Liver (tissue), 9 donors: ENCODE results near the gene HSF4. TPM values are rescaled to one million over a fixed set of nuclear protein-coding genes. Genes with fewer than 3 reads are reported as not detected.

Experiments used
- DNase-seq: peaks from one replicate; pipeline ENCODE4 v3.0.0-alpha.2; 2017; ENCODE audit warnings: low spot score
- H3K27ac ChIP-seq, 2 donors: one replicate each; pipeline ENCODE4 v1.7.0; 2013; ENCODE audit warnings: inconsistent platforms in 2 of 2, low read length in 2 of 2, control low read depth in 1 of 2, low read depth in 1 of 2, mild to moderate bottlenecking in 1 of 2
- H3K27me3 ChIP-seq, 4 donors: one replicate each; pipeline versions ENCODE4 v1.6.1 to v1.7.0; 2013; ENCODE audit warnings: low read length in 3 of 4, inconsistent platforms in 1 of 4, mild to moderate bottlenecking in 1 of 4, moderate library complexity in 1 of 4; ENCODE audit not compliant: control insufficient read depth in 4 of 4, insufficient read depth in 4 of 4
- H3K36me3 ChIP-seq, 4 donors: one replicate each; pipeline versions ENCODE4 v1.6.1 to v1.7.0; 2013; ENCODE audit warnings: low read length in 3 of 4, mild to moderate bottlenecking in 3 of 4, low read depth in 1 of 4, moderate library complexity in 1 of 4; ENCODE audit not compliant: control insufficient read depth in 4 of 4, insufficient read depth in 3 of 4
- H3K4me1 ChIP-seq, 4 donors: one replicate each; pipeline versions ENCODE4 v1.6.1 to v1.7.0; 2013; ENCODE audit warnings: low read length in 3 of 4, mild to moderate bottlenecking in 3 of 4, moderate library complexity in 1 of 4; ENCODE audit not compliant: control insufficient read depth in 4 of 4, insufficient read depth in 4 of 4
- H3K4me3 ChIP-seq, 3 donors: one replicate each; pipeline versions ENCODE4 v1.6.1 to v1.7.0; 2013; ENCODE audit warnings: low read length in 3 of 3, control low read depth in 1 of 3, low read depth in 1 of 3, mild to moderate bottlenecking in 1 of 3
- H3K9ac ChIP-seq, 2 donors: one replicate each; pipeline ENCODE4 v1.7.0; 2013; ENCODE audit warnings: low read length in 2 of 2, mild to moderate bottlenecking in 2 of 2, moderate library complexity in 2 of 2, control low read depth in 1 of 2, low read depth in 1 of 2
- H3K9me3 ChIP-seq, 4 donors: one replicate each; pipeline versions ENCODE4 v1.6.1 to v1.7.0; 2013; ENCODE audit warnings: low read length in 3 of 4; ENCODE audit not compliant: control insufficient read depth in 4 of 4
- ATF3 ChIP-seq: IDR thresholded peaks from 2 replicates; pipeline ENCODE4 v1.6.1; 2016; ENCODE audit warnings: antibody characterized with exemption
- CTCF ChIP-seq: fragments of 150-350 bp; IDR thresholded peaks from 2 replicates; pipeline ENCODE4 v1.5.1; 2017; ENCODE audit warnings: improper control_type of control experiment, low read depth, low read length; ENCODE audit not compliant: missing input control
- FOXA1 ChIP-seq: IDR thresholded peaks from 2 replicates; pipeline ENCODE4 v1.6.1; 2016; ENCODE audit warnings: antibody characterized with exemption
- FOXA2 ChIP-seq: IDR thresholded peaks from 2 replicates; pipeline ENCODE4 v1.6.1; 2016; ENCODE audit warnings: antibody characterized with exemption
- GABPA ChIP-seq, 2 donors: IDR thresholded peaks in 1 of 2; conservative IDR thresholded peaks in 1 of 2; 2 replicates each; pipeline ENCODE4 v1.6.1; 2016; ENCODE audit warnings: antibody characterized with exemption in 2 of 2, mild to moderate bottlenecking in 1 of 2, moderate library complexity in 1 of 2
- HNF4G ChIP-seq: IDR thresholded peaks from 2 replicates; pipeline ENCODE4 v1.6.1; 2016; ENCODE audit warnings: antibody characterized with exemption
- JUND ChIP-seq, 2 donors: IDR thresholded peaks; 2 replicates each; pipeline ENCODE4 v1.6.1; 2016; ENCODE audit warnings: antibody characterized with exemption in 2 of 2
- MAX ChIP-seq: IDR thresholded peaks from 2 replicates; pipeline ENCODE4 v1.6.1; 2016; ENCODE audit warnings: antibody characterized with exemption
- NR2F2 ChIP-seq: IDR thresholded peaks from 2 replicates; pipeline ENCODE4 v1.6.1; 2016; ENCODE audit warnings: antibody characterized with exemption
- RAD21 ChIP-seq, 2 donors: IDR thresholded peaks; 2 replicates each; pipeline ENCODE4 v1.6.1; 2016; ENCODE audit warnings: antibody characterized with exemption in 2 of 2, mild to moderate bottlenecking in 2 of 2
- RXRA ChIP-seq, 2 donors: IDR thresholded peaks; 2 replicates each; pipeline ENCODE4 v1.6.1; 2017 to 2018; ENCODE audit warnings: antibody characterized with exemption in 2 of 2, mild to moderate bottlenecking in 1 of 2
- SP1 ChIP-seq: IDR thresholded peaks from 2 replicates; pipeline ENCODE4 v1.6.1; 2018; ENCODE audit warnings: antibody characterized with exemption, mild to moderate bottlenecking
- TAF1 ChIP-seq: conservative IDR thresholded peaks from 2 replicates; pipeline ENCODE4 v1.6.1; 2016; ENCODE audit warnings: antibody characterized with exemption, mild to moderate bottlenecking
- ZBTB33 ChIP-seq: IDR thresholded peaks from 2 replicates; pipeline ENCODE4 v1.6.1; 2016; ENCODE audit warnings: antibody characterized with exemption
- whole genome bisulfite sequencing: extraction: QIAGEN DNeasy Blood & Tissue Kit; methylation state at CpG from one replicate; pipeline ENCODE4 v1.1.7; 2013; 5-methylcytosine and 5-hydroxymethylcytosine counted together
- polyA plus RNA-seq, 2 donors: library from polyadenylated mRNA; stranded (reverse) in 1 of 2; unstranded in 1 of 2; fragments of 200-250 nt in 1 of 2; fragments of >200 nt in 1 of 2; fragmentation: Nextera tagmentation in 1 of 2; extraction: Ambion mirVana in 1 of 2; gene quantifications; one replicate each; pipeline versions ENCODE4 v1.2.1 to v1.2.3, GENCODE V29; 2013 to 2015
- total RNA-seq, 2 donors: library from RNA; depleted of rRNA; stranded (reverse); fragments of >200 nt; gene quantifications; one replicate each; pipeline ENCODE4 v1.2.3, GENCODE V29; 2014
- donor health status: healthy.
- donor health status: healthy.
- donor health status: healthy.
- donor health status: healthy.
- donor health status: healthy.

Gene HSF4
- total and polyA plus RNA-seq, 4 donors = 0.42 to 5.1 (median 4.3) TPM

- Histone ChIP-seq H3K27me3 (no peaks in the 10 kb centered on the region), H3K4me1 (peaks cover 8 to 38% (median 26%) of the 10 kb centered on the region in 4 donors), H3K4me3 (no peak overlapping the region), H3K27ac (no peak overlapping the region), H3K36me3 (peaks cover 11 to 42% (median 27%) of the 10 kb centered on the region in 4 donors), H3K9me3 (no peaks in the 10 kb centered on the region), H3K9ac (no peak overlapping the region)
- WGBS = 85% methylated on average over 6 of the region's 6 CpGs
- TF ChIP-seq TAF1 = no peak
- DNase-seq = peak; percentile 84
These were observed 29.7 kb downstream of the HSF4 start for GRCh38 chr16:67194260-67194659.

GRCh38 chr16:67195676-67196075 lies 31.1 kb downstream of the HSF4 start:
- TF ChIP-seq RAD21 (IDR thresholded peaks at IDR 0.05) (no peak), SP1 (no peak), ATF3 (no peak), CTCF (no peak), GABPA (IDR thresholded peaks at IDR 0.05 in 1 of 2, conservative IDR thresholded peaks at IDR 0.05 in 1 of 2) (no peak), FOXA2 (no peak)
- 85% methylated on average over 5 of the region's 5 CpGs for WGBS
- peaks cover 8 to 42% (median 28%) of the 10 kb centered on the region in 4 donors for H3K4me1 ChIP-seq
- H3K4me3 ChIP-seq = no peak overlapping the region
- H3K27ac ChIP-seq = no peak overlapping the region
- no peaks in the 10 kb centered on the region for H3K9me3 ChIP-seq
- peaks cover 11 to 42% (median 27%) of the 10 kb centered on the region in 4 donors for H3K36me3 ChIP-seq
- no peak overlapping the region for H3K9ac ChIP-seq
- H3K27me3 ChIP-seq = no peaks in the 10 kb centered on the region
- DNase-seq = no peak

GRCh38 chr16:67196881-67197280 lies 32.3 kb downstream of the HSF4 start:
- WGBS = 98% methylated on average over 1 of the region's 1 CpG
- H3K36me3 ChIP-seq = peaks cover 15 to 46% (median 29%) of the 10 kb centered on the region in 4 donors
- peaks cover 6 to 35% (median 23%) of the 10 kb centered on the region in 4 donors for H3K4me1 ChIP-seq
- TF ChIP-seq MAX = no peak
- no peak for TF ChIP-seq ZBTB33
- TF ChIP-seq FOXA1 = no peak
- no peak for TF ChIP-seq GABPA (IDR thresholded peaks at IDR 0.05 in 1 of 2, conservative IDR thresholded peaks at IDR 0.05 in 1 of 2)
- TF ChIP-seq RXRA (IDR thresholded peaks at IDR 0.05) = no peak
- no peak for TF ChIP-seq JUND (IDR thresholded peaks at IDR 0.05)
- TF ChIP-seq HNF4G = no peak
- TF ChIP-seq NR2F2 = no peak
- H3K27ac ChIP-seq = no peak overlapping the region
- no peaks in the 10 kb centered on the region for H3K27me3 ChIP-seq
- no peak overlapping the region for H3K9ac ChIP-seq
- no peak for DNase-seq
- H3K4me3 ChIP-seq = no peak overlapping the region
- H3K9me3 ChIP-seq = no peaks in the 10 kb centered on the region
